ENCODE measurements around the gene ZNF764.
A peak's percentile ranks its signal among the peaks of the same experiment; 100 is the strongest.

- TF ChIP-seq CTCF (IDR thresholded peaks at IDR 0.05) (no peak), POLR2A (IDR thresholded peaks at IDR 0.05) (peak in 1 of 2 donors; percentile 3)
Measured at GRCh38 chr16:30526137-30526822, 31.9 kb downstream of the ZNF764 start, which contains the start of gene ZNF768.

Measured in thyroid gland (tissue), 4 donors.